SK-N-SH (cell line): ENCODE results near the gene RB1. TPM values are rescaled to one million over a fixed set of nuclear protein-coding genes. Genes with fewer than 3 reads are reported as not detected.
A peak's percentile ranks its signal among the peaks of the same experiment; 100 is the strongest.

Experiments used
- CTCF ChIA-PET: fragments of 300-600, 350-600 bp; formaldehyde crosslinking; extraction: SDS; loops from one replicate; lab custom pipeline; 2021; lab: Yijun Ruan, JAX
- POLR2A ChIA-PET: fragments of 350-600 bp; sonication (Branson Sonifier 250); formaldehyde crosslinking; extraction: SDS; loops from one replicate; lab custom pipeline; 2020; ENCODE audit warnings: antibody characterized with exemption, inconsistent platforms; lab: Yijun Ruan, JAX
- DNase-seq: peaks from one replicate; pipeline ENCODE4 v3.0.0; 2012
- H2AFZ ChIP-seq: fragments of 200-600 bp; sonication (generic); 2 replicates; pipeline ENCODE4 v1.8.1; 2016; ENCODE audit warnings: antibody characterized with exemption, mild to moderate bottlenecking, low read depth
- H3F3A ChIP-seq: fragments of 200-600 bp; sonication (generic); replicated peaks from 2 replicates; pipeline ENCODE3; 2016; ENCODE audit warnings: antibody characterized with exemption, mild to moderate bottlenecking; ENCODE audit not compliant: insufficient read depth
- H3K27ac ChIP-seq, 2 experiments: fragments of 200-500 bp in 1 of 2; fragments of 200-600 bp in 1 of 2; sonication (Bioruptor generic) in 1 of 2; sonication (generic), shearing (Covaris generic) in 1 of 2; 2 replicates each; pipeline versions ENCODE4 v1.5.1 to v1.6.1; 2014 to 2016; ENCODE audit warnings: low read depth in 2 of 2, inconsistent platforms in 1 of 2, low read length in 1 of 2, mild to moderate bottlenecking in 1 of 2, mixed read lengths in 1 of 2
- H3K27me3 ChIP-seq: fragments of 200-600 bp; sonication (generic), shearing (Covaris generic); 2 replicates; pipeline ENCODE4 v1.6.1; 2016; ENCODE audit warnings: mixed run types; ENCODE audit not compliant: insufficient read depth
- H3K36me3 ChIP-seq, 2 experiments: fragments of 200-500 bp in 1 of 2; fragments of 200-600 bp in 1 of 2; sonication (Bioruptor generic) in 1 of 2; sonication (generic) in 1 of 2; replicated peaks in 1 of 2; 2 replicates each; pipeline versions ENCODE3 to v1.5.1; 2014 to 2016; ENCODE audit warnings: low read length in 1 of 2, mild to moderate bottlenecking in 1 of 2; ENCODE audit not compliant: insufficient read depth in 2 of 2, control insufficient read depth in 1 of 2
- H3K4me1 ChIP-seq, 2 experiments: fragments of 200-500 bp in 1 of 2; fragments of 200-600 bp in 1 of 2; sonication (Bioruptor generic) in 1 of 2; sonication (generic), shearing (Covaris generic) in 1 of 2; 2 replicates each; pipeline versions ENCODE4 v1.5.1 to v1.6.1; 2014 to 2016; ENCODE audit warnings: low read depth in 1 of 2, low read length in 1 of 2, mixed run types in 1 of 2; ENCODE audit not compliant: insufficient read depth in 2 of 2, control insufficient read depth in 1 of 2
- H3K4me2 ChIP-seq: fragments of 200-600 bp; sonication (generic), shearing (Covaris generic); 2 replicates; pipeline ENCODE4 v1.6.1; 2017; ENCODE audit warnings: mixed run types
- H3K4me3 ChIP-seq, 2 experiments: fragments of 200-500 bp in 1 of 2; fragments of 200-600 bp in 1 of 2; sonication (Bioruptor generic) in 1 of 2; sonication (generic), shearing (Covaris generic) in 1 of 2; 2 replicates each; pipeline versions ENCODE4 v1.5.1 to v1.8.1; 2014 to 2016; ENCODE audit warnings: low read depth in 2 of 2, inconsistent platforms in 1 of 2, low read length in 1 of 2, mild to moderate bottlenecking in 1 of 2, mixed read lengths in 1 of 2, moderate library complexity in 1 of 2
- H3K79me2 ChIP-seq: fragments of 200-600 bp; sonication (generic); 2 replicates; pipeline ENCODE4 v1.8.1; 2017; ENCODE audit warnings: mild to moderate bottlenecking; ENCODE audit not compliant: insufficient read depth
- H3K9ac ChIP-seq: fragments of 200-600 bp; sonication (generic); 2 replicates; pipeline ENCODE4 v1.6.1; 2017; ENCODE audit warnings: mixed run types
- H3K9me2 ChIP-seq: fragments of 200-600 bp; sonication (generic); 2 replicates; pipeline ENCODE4 v1.6.1; 2017; ENCODE audit warnings: mixed run types
- H3K9me3 ChIP-seq: fragments of 200-600 bp; sonication (generic); 2 replicates; pipeline ENCODE4 v1.6.1; 2017; ENCODE audit warnings: mixed run types, mild to moderate bottlenecking, moderate library complexity
- H4K20me1 ChIP-seq: fragments of 200-600 bp; sonication (generic); 2 replicates; pipeline ENCODE4 v1.6.1; 2017; ENCODE audit warnings: mild to moderate bottlenecking, mixed run types; ENCODE audit not compliant: insufficient read depth
- EP300 ChIP-seq, 2 experiments: IDR thresholded peaks; 2 replicates each; pipeline versions ENCODE4 v1.4.0 to v1.6.1; 2012; ENCODE audit warnings: borderline replicate concordance in 1 of 2, low read depth in 1 of 2, low read length in 1 of 2
- FOSL2 ChIP-seq: IDR thresholded peaks from 2 replicates; pipeline ENCODE4 v1.4.0; 2012; ENCODE audit warnings: low read depth, mild to moderate bottlenecking, moderate library complexity, borderline replicate concordance
- GABPA ChIP-seq: IDR thresholded peaks from 2 replicates; pipeline ENCODE4 v1.4.0; 2012; ENCODE audit warnings: low read depth, mild to moderate bottlenecking
- JUND ChIP-seq: IDR thresholded peaks from 2 replicates; pipeline ENCODE4 v1.4.0; 2012
- RCOR1 ChIP-seq: fragments of 150-350 bp; IDR thresholded peaks from 2 replicates; pipeline ENCODE4 v1.6.1; 2017; ENCODE audit warnings: antibody characterized with exemption, low read length
- WGBS: methylation state at CpG from one replicate; pipeline ENCODE4 v1.1.6; 2017; ENCODE audit warnings: low lambda C conversion rate; 5-methylcytosine and 5-hydroxymethylcytosine counted together
- polyA plus RNA-seq, 3 experiments: library from polyadenylated mRNA; depleted of rRNA; stranded (reverse); fragments of >200 nt; gene quantifications; 2 replicates each; pipeline ENCODE4 v1.2.3, GENCODE V29; 2012
- TF ChIP-seq, protein P1 (sequence below): fragments of 200-600 bp; sonication (generic); IDR thresholded peaks from 2 replicates; pipeline ENCODE4 v1.6.1; 2017; ENCODE audit warnings: antibody characterized with exemption, mild to moderate bottlenecking, moderate library complexity

Gene RB1
- polyA plus RNA-seq, 1 of the 3 experiments (the other 2 are of a cell fraction): 11.5 TPM

GRCh38 chr13:48437371-48437770 lies 133.8 kb downstream of the RB1 start (continued):
- TF ChIP-seq, protein P1, sequence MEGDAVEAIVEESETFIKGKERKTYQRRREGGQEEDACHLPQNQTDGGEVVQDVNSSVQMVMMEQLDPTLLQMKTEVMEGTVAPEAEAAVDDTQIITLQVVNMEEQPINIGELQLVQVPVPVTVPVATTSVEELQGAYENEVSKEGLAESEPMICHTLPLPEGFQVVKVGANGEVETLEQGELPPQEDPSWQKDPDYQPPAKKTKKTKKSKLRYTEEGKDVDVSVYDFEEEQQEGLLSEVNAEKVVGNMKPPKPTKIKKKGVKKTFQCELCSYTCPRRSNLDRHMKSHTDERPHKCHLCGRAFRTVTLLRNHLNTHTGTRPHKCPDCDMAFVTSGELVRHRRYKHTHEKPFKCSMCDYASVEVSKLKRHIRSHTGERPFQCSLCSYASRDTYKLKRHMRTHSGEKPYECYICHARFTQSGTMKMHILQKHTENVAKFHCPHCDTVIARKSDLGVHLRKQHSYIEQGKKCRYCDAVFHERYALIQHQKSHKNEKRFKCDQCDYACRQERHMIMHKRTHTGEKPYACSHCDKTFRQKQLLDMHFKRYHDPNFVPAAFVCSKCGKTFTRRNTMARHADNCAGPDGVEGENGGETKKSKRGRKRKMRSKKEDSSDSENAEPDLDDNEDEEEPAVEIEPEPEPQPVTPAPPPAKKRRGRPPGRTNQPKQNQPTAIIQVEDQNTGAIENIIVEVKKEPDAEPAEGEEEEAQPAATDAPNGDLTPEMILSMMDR: no peak

- H3K27ac ChIP-seq: no peak overlapping the region
- TF ChIP-seq RCOR1 (no peak), GABPA (no peak)
- H3K9me3 ChIP-seq: no peaks in the 10 kb centered on the region
- 100% methylated on average over 1 of the region's 1 CpG for WGBS
- H3K79me2 ChIP-seq: no peaks in the 10 kb centered on the region
- no peak overlapping the region for H2AFZ ChIP-seq
- CTCF ChIA-PET: interaction anchor here (0.7 to 0.8 kb wide), 2 partner anchors 134 to 251 kb away, joined by 3 read pairs; no protein-coding TSS in a partner anchor
- H3K9me2 ChIP-seq: no peaks in the 10 kb centered on the region
- H4K20me1 ChIP-seq: no peaks in the 10 kb centered on the region
- peaks cover 4 to 8% of the 10 kb centered on the region in 2 experiments for H3K36me3 ChIP-seq
- DNase-seq: no peak
- H3K27me3 ChIP-seq: no peaks in the 10 kb centered on the region
- peaks cover 0 to 8% of the 10 kb centered on the region in 2 experiments; a peak in 1 of 4 replicates for H3K4me1 ChIP-seq
- H3K4me2 ChIP-seq: no peak overlapping the region
- POLR2A ChIA-PET: no interaction called here
- no peak overlapping the region for H3K9ac ChIP-seq
- H3F3A ChIP-seq: peaks cover 20% of the 10 kb centered on the region
- no peak overlapping the region for H3K4me3 ChIP-seq
Measured at GRCh38 chr13:48443442-48444208, 140.1 kb downstream of the RB1 start.

GRCh38 chr13:48446464-48446863 lies 142.9 kb downstream of the RB1 start:
- WGBS: 95% methylated on average over 1 of the region's 1 CpG
- Histone ChIP-seq H3K9ac (no peak overlapping the region), H3K9me3 (no peaks in the 10 kb centered on the region), H3K36me3 (peaks cover 8 to 12% of the 10 kb centered on the region in 2 experiments), H3K79me2 (peaks cover 24% of the 10 kb centered on the region), H3F3A (peaks cover 27% of the 10 kb centered on the region), H3K4me1 (peaks cover 0 to 11% of the 10 kb centered on the region in 2 experiments; a peak in 1 of 4 replicates), H3K9me2 (no peaks in the 10 kb centered on the region), H3K4me2 (no peak overlapping the region), H3K27ac (peak overlapping the region in 1 of 2 experiments; percentile 51; a peak in 2 of 4 replicates), H3K4me3 (no peak overlapping the region), H3K27me3 (no peaks in the 10 kb centered on the region), H4K20me1 (no peaks in the 10 kb centered on the region), H2AFZ (no peak overlapping the region)
- TF ChIP-seq GABPA (no peak), FOSL2 (peak; percentile 58; the same call in 1 of the 2 replicates), EP300 (IDR thresholded peaks at IDR 0.05; ENCODE audit: borderline replicate concordance in 1 of 2, low read depth in 1 of 2, low read length in 1 of 2) (no peak), JUND (peak; percentile 60)
- ChIA-PET CTCF (no interaction called here), POLR2A (no interaction called here)
- no peak for DNase-seq
